GM12891 (cell line): ENCODE measurements around the gene CCDC195.
A peak's percentile ranks its signal among the peaks of the same experiment; 100 is the strongest.

Experiments
- DNase-seq: peaks from one replicate; pipeline ENCODE4 v3.0.0; 2011; ENCODE audit warnings: low spot score; ENCODE audit not compliant: insufficient read length
- FAIRE-seq: peaks from 2 replicates; lab custom pipeline; 2011; peaks lifted over from hg19 to GRCh38; lab: Jason Lieb, UNC
- PAX5 ChIP-seq: IDR thresholded peaks from 2 replicates; pipeline ENCODE4 v1.6.1; 2011; ENCODE audit warnings: low read length, moderate library complexity, mild to moderate bottlenecking; ENCODE audit not compliant: insufficient read depth, severe bottlenecking
- POLR2A ChIP-seq: IDR thresholded peaks from 2 replicates; pipeline ENCODE4 v1.6.1; 2011; ENCODE audit warnings: low read depth, low read length, control low read depth
- POLR2AphosphoS5 ChIP-seq: IDR thresholded peaks from 2 replicates; pipeline ENCODE4 v1.6.1; 2011; ENCODE audit warnings: low read depth, low read length, control low read depth
- POU2F2 ChIP-seq: IDR thresholded peaks from 2 replicates; pipeline ENCODE4 v1.6.1; 2011; ENCODE audit warnings: low read depth, mild to moderate bottlenecking, control low read depth, low read length, moderate library complexity
- SPI1 ChIP-seq: IDR thresholded peaks from 2 replicates; pipeline ENCODE4 v1.6.1; 2011; ENCODE audit warnings: low read depth, low read length, control low read depth
- TAF1 ChIP-seq: IDR thresholded peaks from 2 replicates; pipeline ENCODE4 v1.6.1; 2011; ENCODE audit warnings: low read depth, low read length, control low read depth

Gene CCDC195

GRCh38 chr2:224731665-224732064, 15.5 kb upstream of the CCDC195 start:
- DNase-seq (no peak), FAIRE-seq (no peak)
- TF ChIP-seq SPI1 (no peak), POLR2AphosphoS5 (no peak), POU2F2 (no peak), TAF1 (no peak), PAX5 (no peak), POLR2A (no peak)

GRCh38 chr2:224729435-224729834, 13.3 kb upstream of the CCDC195 start:
- FAIRE-seq: no peak
- no peak for TF ChIP-seq POLR2AphosphoS5
- TF ChIP-seq TAF1: no peak
- no peak for TF ChIP-seq POU2F2
- TF ChIP-seq POLR2A: no peak
- no peak for TF ChIP-seq PAX5
- TF ChIP-seq SPI1: no peak
- no peak for DNase-seq

- no peak for FAIRE-seq
- no peak for TF ChIP-seq POU2F2
- no peak for TF ChIP-seq SPI1
- TF ChIP-seq POLR2A: no peak
- TF ChIP-seq TAF1: no peak
- TF ChIP-seq POLR2AphosphoS5: no peak
- no peak for TF ChIP-seq PAX5
- DNase-seq: no peak
These were observed 8.2 kb upstream of the CCDC195 start for GRCh38 chr2:224724331-224724730.

- DNase-seq (no peak), FAIRE-seq (no peak)
- TF ChIP-seq TAF1 (no peak), SPI1 (0 out of 2 replicates have a peak, but pooled peaks have one; percentile 20), PAX5 (no peak)
These were observed 7.5 kb upstream of the CCDC195 start for GRCh38 chr2:224723586-224724217.

- no peak for DNase-seq
- FAIRE-seq: no peak
- TF ChIP-seq POLR2AphosphoS5: no peak
- TF ChIP-seq SPI1: no peak
- no peak for TF ChIP-seq POU2F2
- TF ChIP-seq PAX5: no peak
- TF ChIP-seq POLR2A: no peak
- TF ChIP-seq TAF1: no peak
These were observed 6.6 kb upstream of the CCDC195 start for GRCh38 chr2:224722770-224723169.

- no peak for TF ChIP-seq SPI1
- TF ChIP-seq POLR2A: no peak
- TF ChIP-seq TAF1: no peak
- TF ChIP-seq PAX5: no peak
- no peak for TF ChIP-seq POU2F2
- no peak for TF ChIP-seq POLR2AphosphoS5
- DNase-seq (no peak), FAIRE-seq (no peak)
These were observed 6.1 kb upstream of the CCDC195 start for GRCh38 chr2:224722250-224722649.

- no peak for DNase-seq
- FAIRE-seq: no peak
These were observed 756 bp upstream of the CCDC195 start for GRCh38 chr2:224716921-224717320.

GRCh38 chr2:224711859-224712665, 4.1 kb downstream of the CCDC195 start:
- DNase-seq: no peak
- TF ChIP-seq POLR2AphosphoS5: no peak
- TF ChIP-seq PAX5: no peak
- no peak for TF ChIP-seq TAF1
- TF ChIP-seq POU2F2: no peak
- TF ChIP-seq SPI1: no peak
- TF ChIP-seq POLR2A: no peak
- no peak for FAIRE-seq

More at GRCh38 chr2:224716921-224717320, 756 bp upstream of the CCDC195 start:
- TF ChIP-seq POU2F2 (no peak), POLR2AphosphoS5 (no peak), SPI1 (no peak), POLR2A (no peak), TAF1 (no peak), PAX5 (no peak)

- FAIRE-seq: no peak
- no peak for TF ChIP-seq PAX5
- TF ChIP-seq SPI1: no peak
- TF ChIP-seq TAF1: no peak
- TF ChIP-seq POLR2AphosphoS5: no peak
- no peak for TF ChIP-seq POU2F2
- DNase-seq: no peak
These were observed 4.8 kb downstream of the CCDC195 start for GRCh38 chr2:224711381-224711780.

GRCh38 chr2:224709301-224709700, 6.9 kb downstream of the CCDC195 start:
- TF ChIP-seq POLR2A (no peak), TAF1 (no peak), PAX5 (no peak), POU2F2 (no peak), SPI1 (no peak), POLR2AphosphoS5 (no peak)
- DNase-seq (no peak), FAIRE-seq (no peak)
